ENCODE data around the gene SEPTIN5. TPM values are rescaled to one million over a fixed set of nuclear protein-coding genes. Genes with fewer than 3 reads are reported as not detected.

The SEPTIN5 gene
- total and polyA plus RNA-seq, 9 of the 15 experiments (the other 6 are each of a cell fraction or from before 2014, with no cell fraction given) = 0.03 to 195 (median 119) TPM

- peak; percentile 93; the same call in 1 of the 2 replicates for TF ChIP-seq ZC3H11A (IDR thresholded peaks at IDR 0.05; ENCODE audit: low read depth, low read length)
- TF ChIP-seq CGGBP1 (CRISPR knock-in tag; IDR thresholded peaks at IDR 0.05) = 0 out of 2 replicates have a peak, but pooled peaks have one; percentile 24
- no peak for TF ChIP-seq POU5F1 (IDR thresholded peaks at IDR 0.05; ENCODE audit: borderline replicate concordance, low read depth, low read length, partially characterized antibody)
- no peak for TF ChIP-seq ZNF184 (CRISPR knock-in tag; IDR thresholded peaks at IDR 0.05)
- TF ChIP-seq KLF1 (tag; IDR thresholded peaks at IDR 0.05) = no peak
- TF ChIP-seq MITF (IDR thresholded peaks at IDR 0.05) = 0 out of 2 replicates have a peak, but pooled peaks have one; percentile 14
- peak; percentile 71 for TF ChIP-seq ATF7 (IDR thresholded peaks at IDR 0.05)
- no peak for TF ChIP-seq CUX1 (CRISPR knock-in tag; IDR thresholded peaks at IDR 0.05)
- TF ChIP-seq KDM4B (IDR thresholded peaks at IDR 0.05; ENCODE audit: borderline replicate concordance in 2 of 2, low read depth in 1 of 2) = peak in 1 of 2 experiments; percentile 66; a peak in 1 of 4 replicates
- TF ChIP-seq ARID1B (IDR thresholded peaks at IDR 0.05) = peak; percentile 52
- TF ChIP-seq ZNF668 (CRISPR knock-in tag; IDR thresholded peaks at IDR 0.05) = peak; percentile 7; the same call in 1 of the 2 replicates
- TF ChIP-seq STAG1 (CRISPR knock-in tag; IDR thresholded peaks at IDR 0.05; ENCODE audit: borderline replicate concordance) = no peak
- no peak for TF ChIP-seq ZBTB17 (CRISPR knock-in tag; IDR thresholded peaks at IDR 0.05)
- 0 out of 2 replicates have a peak, but pooled peaks have one; percentile 32 for TF ChIP-seq ZNF165 (CRISPR knock-in tag; IDR thresholded peaks at IDR 0.05; ENCODE audit: borderline replicate concordance)
- peak; percentile 51; the same call in 1 of the 2 replicates for TF ChIP-seq EP300 (IDR thresholded peaks at IDR 0.05; ENCODE audit: low read length)
- TF ChIP-seq PREB (CRISPR knock-in tag; IDR thresholded peaks at IDR 0.05) = no peak
- TF ChIP-seq KLF13 (tag; IDR thresholded peaks at IDR 0.05; ENCODE audit: borderline replicate concordance, low read depth) = peak; percentile 55
- 0 out of 2 replicates have a peak, but pooled peaks have one; percentile 36 for TF ChIP-seq HMGXB4 (CRISPR knock-in tag; IDR thresholded peaks at IDR 0.05)
Measured at GRCh38 chr22:19679522-19680101, 34.7 kb upstream of the SEPTIN5 start (continued).
